Heart right ventricle (tissue), 16 donors: ENCODE data around the gene TRIM72. TPM values are rescaled to one million over a fixed set of nuclear protein-coding genes. Genes with fewer than 3 reads are reported as not detected.
"Not testable (repeated sequence)": the region's sequence is repeated elsewhere in the genome, so short reads cannot be mapped to it uniquely, and the experiment has no call there.

Experiments
- ATAC-seq, 8 donors: fragments of 200-7000 bp; cut with Tn5 transposase; one replicate each; pipeline ENCODE4 v1.9.1; 2020; ENCODE audit warnings: mild to moderate bottlenecking in 8 of 8, moderate library complexity in 8 of 8, moderate number of reproducible peaks in 1 of 8
- DNase-seq, 2 donors: peaks; one replicate each; pipeline ENCODE4 v3.0.0-alpha.2; 2020
- H3K27ac ChIP-seq, 10 donors: fragments of 200-600 bp; sonication (generic) in 2 of 10; one replicate each; pipeline versions ENCODE4 v1.5.0 to v1.8.0; 2020 to 2022; ENCODE audit warnings: mild to moderate bottlenecking in 3 of 10
- H3K27me3 ChIP-seq, 7 donors: fragments of 200-600 bp; one replicate each; pipeline ENCODE4 v1.8.0; 2021 to 2022; ENCODE audit warnings: mild to moderate bottlenecking in 2 of 7
- H3K36me3 ChIP-seq, 9 donors: fragments of 200-600 bp; sonication (generic) in 1 of 9; one replicate each; pipeline versions ENCODE4 v1.5.0 to v1.8.0; 2020 to 2022; ENCODE audit warnings: mild to moderate bottlenecking in 2 of 9
- H3K4me1 ChIP-seq, 9 donors: fragments of 200-600 bp; sonication (generic) in 1 of 9; one replicate each; pipeline versions ENCODE4 v1.5.0 to v1.8.0; 2020 to 2022; ENCODE audit warnings: mild to moderate bottlenecking in 4 of 9
- H3K4me3 ChIP-seq, 10 donors: fragments of 200-600 bp; sonication (generic) in 2 of 10; one replicate each; pipeline versions ENCODE4 v1.5.0 to v1.8.0; 2020 to 2022; ENCODE audit warnings: mild to moderate bottlenecking in 7 of 10, moderate library complexity in 2 of 10
- H3K9me3 ChIP-seq, 11 donors: fragments of 200-600 bp in 10 of 11; sonication (generic) in 2 of 11; one replicate each; pipeline versions ENCODE4 v1.5.0 to v1.8.0; 2013 to 2022; ENCODE audit warnings: mild to moderate bottlenecking in 2 of 11, control low read depth in 1 of 11, moderate library complexity in 1 of 11
- WGBS, 2 donors: extraction: QIAGEN DNeasy Blood & Tissue Kit; methylation state at CpG; one replicate each; pipeline ENCODE4 v1.1.7; 2013; ENCODE audit warnings: inconsistent platforms in 1 of 2; 5-methylcytosine and 5-hydroxymethylcytosine counted together
- intact Hi-C, 10 donors: fragments of 100-400 bp; cut with DNase I; formaldehyde crosslinking; loops; one replicate each; pipeline versions ENCODE4 v1.11.1 to v1.14.2; 2022
- polyA plus RNA-seq, 2 donors: library from polyadenylated mRNA; stranded (reverse); fragments of 200-250 nt; gene quantifications; one replicate each; pipeline ENCODE4 v1.2.3, GENCODE V29; 2013
- total RNA-seq, 10 donors: library from RNA; stranded (reverse); fragmentation: NEBNext Ultra II Directional in 3 of 10; extraction: Animal tissue kit (Norgen Biotek cat#: 25700) in 3 of 10; gene quantifications; one replicate each; pipeline versions ENCODE4 v1.2.1 to v1.2.4, GENCODE V29; 2021 to 2023
- TF ChIP-seq, protein P1 (sequence below), 9 donors: fragments of 200-600 bp; sonication (generic) in 2 of 9; IDR thresholded peaks; one replicate each; pipeline versions ENCODE4 v1.5.0 to v1.8.0; 2021 to 2022; ENCODE audit warnings: antibody characterized with exemption in 9 of 9, mild to moderate bottlenecking in 5 of 9, moderate library complexity in 1 of 9
- donor health status: Arrhythmogenic right ventricular cardiomyopathy.
- donor health status: ischemic (EF 13 %, LVEDD 7.1; RV severe dilation, severe dysfunction).
- donor health status: healthy with polysubstance abuse.
- donor health status: DM: no; HTN: yes; CAD: no.
- donor health status: DM: no; HTN: no; CAD: no.
- donor health status: ischemic (EF 25% LVEDD 6.9; RV normal size, moderate dysfunction).
- donor health status: ischemic (EF 25% LVEDD 5.7; RV mildly dilated, moderate dysfunction).
- donor health status: healthy.
- donor health status: DM: yes; HTN: yes; CAD: no.
- donor health status: Ischemic cardiomyopathy.
- donor health status: ischemic (EF 35%, LVEDD 5.7; RV mildly dilated, moderate dysfunction).
- donor health status: nonischemic (EF 11% LVEDD 7.7; RV severe dilation, severe dysfunction).
- donor health status: DM: yes; HTN: yes; CAD: no.
- donor health status: PGD.
- donor health status: ischemic (EF 29% LVEDD 5.4; RV normal size, mild dysfunction).
- donor health status: nonischemic (EF 23%, LVEDD 6.1; RV moderate dilation, normal function).

The TRIM72 gene
- total and polyA plus RNA-seq, 12 donors: 0.51 to 4.8 (median 1.1) TPM

DNA sequence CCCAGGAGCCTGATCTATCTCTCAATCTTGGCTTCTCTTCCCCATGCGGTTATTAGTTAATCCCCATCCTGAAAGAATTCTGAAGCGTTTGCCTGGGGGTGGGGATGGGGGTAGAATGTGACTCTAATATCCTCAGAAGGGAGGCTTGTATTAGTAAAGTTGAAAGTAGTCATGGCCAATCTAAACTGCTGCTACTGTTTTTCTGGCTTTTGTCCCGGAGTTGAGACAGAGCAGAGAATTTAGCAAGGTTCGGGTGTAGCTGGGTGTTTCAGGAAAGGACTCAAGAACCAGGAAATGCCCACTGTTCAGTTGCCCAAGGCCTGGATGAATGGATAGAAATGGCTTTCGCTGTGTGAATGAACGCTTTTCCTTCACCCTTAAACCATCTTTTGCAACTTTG is 28.3 kb downstream of the TRIM72 start:
- TF ChIP-seq, protein P1, sequence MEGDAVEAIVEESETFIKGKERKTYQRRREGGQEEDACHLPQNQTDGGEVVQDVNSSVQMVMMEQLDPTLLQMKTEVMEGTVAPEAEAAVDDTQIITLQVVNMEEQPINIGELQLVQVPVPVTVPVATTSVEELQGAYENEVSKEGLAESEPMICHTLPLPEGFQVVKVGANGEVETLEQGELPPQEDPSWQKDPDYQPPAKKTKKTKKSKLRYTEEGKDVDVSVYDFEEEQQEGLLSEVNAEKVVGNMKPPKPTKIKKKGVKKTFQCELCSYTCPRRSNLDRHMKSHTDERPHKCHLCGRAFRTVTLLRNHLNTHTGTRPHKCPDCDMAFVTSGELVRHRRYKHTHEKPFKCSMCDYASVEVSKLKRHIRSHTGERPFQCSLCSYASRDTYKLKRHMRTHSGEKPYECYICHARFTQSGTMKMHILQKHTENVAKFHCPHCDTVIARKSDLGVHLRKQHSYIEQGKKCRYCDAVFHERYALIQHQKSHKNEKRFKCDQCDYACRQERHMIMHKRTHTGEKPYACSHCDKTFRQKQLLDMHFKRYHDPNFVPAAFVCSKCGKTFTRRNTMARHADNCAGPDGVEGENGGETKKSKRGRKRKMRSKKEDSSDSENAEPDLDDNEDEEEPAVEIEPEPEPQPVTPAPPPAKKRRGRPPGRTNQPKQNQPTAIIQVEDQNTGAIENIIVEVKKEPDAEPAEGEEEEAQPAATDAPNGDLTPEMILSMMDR (IDR thresholded peaks at IDR 0.05): no peak
- intact Hi-C loops: no loop called here
- ATAC-seq: peak in 1 of 8 donors; percentile 50
- Histone ChIP-seq H3K27ac (peak overlapping the region in 1 of 10 donors; percentile 0), H3K4me3 (no peak overlapping the region), H3K36me3 (no peaks in the 10 kb centered on the region), H3K27me3 (peaks cover 0 to 31% (median 10%) of the 10 kb centered on the region in 7 donors), H3K4me1 (peaks cover 0 to 22% (median 0%) of the 10 kb centered on the region in 9 donors), H3K9me3 (no peaks in the 10 kb centered on the region)
- no peak for DNase-seq
- WGBS, 2 donors: 49 to 62% methylated on average over 6 of the region's 6 CpGs

DNA sequence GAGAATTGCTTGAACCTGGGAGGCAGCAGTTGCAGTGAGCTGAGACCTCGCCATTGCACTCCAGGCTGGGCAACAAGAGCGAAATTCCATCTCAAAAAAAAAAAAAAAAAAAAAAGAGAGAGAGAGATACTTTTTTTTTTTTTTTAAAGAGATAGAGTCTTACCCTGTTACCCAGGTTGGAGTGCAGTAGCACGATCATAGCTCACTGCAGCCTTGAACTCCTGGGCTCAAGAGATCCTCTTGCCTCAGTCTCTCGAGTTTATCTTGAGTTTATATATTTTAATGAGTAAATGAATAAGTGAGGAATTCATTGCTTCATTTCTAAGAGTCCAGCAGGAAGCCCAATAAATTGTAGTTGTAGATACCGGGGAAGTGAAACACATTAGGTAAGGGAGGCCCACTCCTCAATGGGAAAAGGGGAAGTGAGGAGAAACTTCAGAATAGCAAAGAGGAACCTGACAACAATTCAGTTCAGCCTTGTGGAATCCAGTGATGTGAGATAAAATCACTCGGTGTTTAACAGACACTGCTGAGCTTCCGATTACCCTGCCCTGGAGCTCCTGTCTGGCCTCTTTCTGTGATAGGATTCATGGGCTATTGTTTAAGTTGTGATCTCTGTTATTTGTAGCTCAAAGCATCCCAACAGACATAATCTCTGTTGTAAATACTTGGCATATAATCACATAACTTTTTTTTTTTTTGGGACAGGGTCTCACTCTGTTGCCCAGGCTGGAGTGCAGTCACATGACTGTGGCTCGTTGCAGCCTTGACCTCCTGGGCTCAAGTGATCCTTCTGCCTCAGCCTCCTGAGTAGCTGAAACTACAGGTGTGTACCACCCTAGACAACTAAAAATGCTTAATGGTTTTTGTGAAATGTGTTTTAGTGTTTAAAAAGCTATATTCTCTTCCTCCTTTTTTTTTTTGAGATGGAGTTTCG is 30.1 kb downstream of the TRIM72 start:
- DNase-seq: no peak
- H3K4me3 ChIP-seq: no peak overlapping the region
- intact Hi-C loops: no loop called here
- ATAC-seq: peak in 2 of 8 donors; percentile 18 to 42
- TF ChIP-seq, protein P1 (IDR thresholded peaks at IDR 0.05): no peak
- H3K27me3 ChIP-seq: peaks cover 0 to 45% (median 15%) of the 10 kb centered on the region in 7 donors
- peaks cover 0 to 22% (median 0%) of the 10 kb centered on the region in 9 donors for H3K4me1 ChIP-seq
- 55 to 62% methylated on average over 8 to 9 of the region's 9 CpGs for WGBS, 2 donors
- peak overlapping the region in 1 of 10 donors; percentile 29 for H3K27ac ChIP-seq
- no peaks in the 10 kb centered on the region for H3K9me3 ChIP-seq
- no peaks in the 10 kb centered on the region for H3K36me3 ChIP-seq

DNA sequence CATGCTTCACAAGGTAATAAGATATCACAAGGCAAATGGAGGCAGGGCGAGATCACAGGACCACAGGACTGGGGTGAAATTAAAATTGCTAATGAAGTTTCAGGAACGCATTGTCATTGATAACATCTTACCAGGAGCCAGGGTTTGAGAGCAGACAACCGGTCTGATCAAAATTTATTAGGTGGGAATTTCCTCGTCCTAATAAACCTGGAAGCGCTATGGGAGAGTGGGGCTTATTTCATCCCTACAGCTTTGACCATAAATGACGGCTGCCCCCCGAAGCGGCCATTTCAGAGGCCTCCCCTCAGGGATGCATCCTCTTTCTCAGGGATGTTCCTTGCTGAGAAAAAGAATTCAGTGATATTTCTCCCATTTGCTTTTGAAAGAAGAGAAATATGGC is 31.7 kb downstream of the TRIM72 start:
- Histone ChIP-seq H3K27me3 (peaks cover 0 to 46% (median 19%) of the 10 kb centered on the region in 7 donors), H3K4me1 (peaks cover 0 to 22% (median 0%) of the 10 kb centered on the region in 9 donors)
- H3K36me3 ChIP-seq, DNase-seq, ATAC-seq, H3K27ac ChIP-seq, intact Hi-C loops, H3K9me3 ChIP-seq, H3K4me3 ChIP-seq: not testable (repeated sequence)
- WGBS, 2 donors: 28 to 35% methylated on average over 8 of the region's 8 CpGs

DNA sequence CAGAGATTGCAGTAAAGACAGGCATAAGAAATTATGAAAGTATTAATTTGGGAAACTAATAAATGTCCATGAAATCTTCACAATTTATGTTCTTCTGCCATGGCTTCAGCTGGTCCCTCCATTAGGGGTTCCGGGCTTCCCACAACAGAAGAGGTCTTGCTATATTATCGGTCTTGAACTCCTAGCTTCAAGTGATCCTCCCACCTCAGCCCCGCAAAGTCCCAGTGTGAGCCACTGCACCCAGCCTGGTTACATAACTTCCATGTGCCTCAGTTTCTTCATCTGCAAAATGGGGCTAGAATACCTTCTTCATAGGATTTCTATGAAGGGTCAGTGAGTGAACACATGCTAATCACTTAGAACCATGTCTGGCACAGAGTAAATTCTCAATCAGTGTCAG is 32.4 kb downstream of the TRIM72 start:
- Histone ChIP-seq H3K27ac (no peak overlapping the region), H3K4me3 (no peak overlapping the region), H3K36me3 (no peaks in the 10 kb centered on the region), H3K9me3 (no peaks in the 10 kb centered on the region), H3K4me1 (peaks cover 0 to 22% (median 0%) of the 10 kb centered on the region in 9 donors), H3K27me3 (peaks cover 0 to 50% (median 19%) of the 10 kb centered on the region in 7 donors)
- intact Hi-C loops: no loop called here
- ATAC-seq (no peak), DNase-seq (no peak)
- TF ChIP-seq, protein P1 (IDR thresholded peaks at IDR 0.05): no peak
- 96 to 97% methylated on average over 3 of the region's 3 CpGs for WGBS, 2 donors
